A549 (cell line): ENCODE results near the gene MOSMO. TPM values are rescaled to one million over a fixed set of nuclear protein-coding genes. Genes with fewer than 3 reads are reported as not detected.

ENCODE experiments used
- ATAC-seq, 2 experiments: fragments of 200-7000 bp in 1 of 2; fragments of >200 bp in 1 of 2; cut with Nextera tagmentation in 1 of 2; cut with Tn5 transposase in 1 of 2; 3 replicates each; pipeline versions ENCODE4 v1.8.0 to v1.9.1; 2018 to 2020; ENCODE audit warnings: mild to moderate bottlenecking in 1 of 2, moderate library complexity in 1 of 2
- CTCF ChIA-PET: fragments of 300-600 bp; sonication (Branson Sonifier 250); formaldehyde crosslinking; extraction: SDS; loops from one replicate; lab custom pipeline; 2021; ENCODE audit warnings: antibody characterized with exemption, inconsistent platforms; lab: Yijun Ruan, JAX
- POLR2A ChIA-PET: fragments of 350-600 bp; formaldehyde crosslinking; extraction: SDS; loops from one replicate; lab custom pipeline; 2021; ENCODE audit warnings: antibody characterized with exemption, inconsistent platforms; lab: Yijun Ruan, JAX
- DNase-seq, 2 experiments: peaks; one replicate each; pipeline versions ENCODE4 v3.0.0 to v3.0.0-alpha.2; 2011 to 2016; ENCODE audit warnings: low read depth in 1 of 2, low spot score in 1 of 2
- FAIRE-seq: peaks from 2 replicates; lab custom pipeline; 2011; peaks lifted over from hg19 to GRCh38; lab: Jason Lieb, UNC
- H3K27ac ChIP-seq, 2 experiments: fragments of >200 bp; sonication (Bioruptor Twin); formaldehyde crosslinking; 3 replicates each; pipeline ENCODE4 v1.5.1; 2016 to 2017
- H3K4me1 ChIP-seq: fragments of >200 bp; sonication (Bioruptor Twin); formaldehyde crosslinking; 3 replicates; pipeline ENCODE4 v1.6.1; 2016
- H3K4me2 ChIP-seq: fragments of >200 bp; sonication (Bioruptor Twin); formaldehyde crosslinking; 3 replicates; pipeline ENCODE4 v1.6.1; 2016
- H3K4me3 ChIP-seq: fragments of >200 bp; sonication (Bioruptor Twin); formaldehyde crosslinking; 3 replicates; pipeline ENCODE4 v1.5.1; 2016
- H3K9me3 ChIP-seq: fragments of >200 bp; sonication (Bioruptor Twin); formaldehyde crosslinking; 3 replicates; pipeline ENCODE4 v1.6.1; 2016
- BHLHE40 ChIP-seq: IDR thresholded peaks from 2 replicates; pipeline ENCODE4 v1.6.1; 2012; ENCODE audit warnings: low read depth, low read length, inconsistent platforms
- CBX2 ChIP-seq: fragments of 200-600 bp; sonication (generic); IDR thresholded peaks from 2 replicates; pipeline ENCODE4 v1.6.1; 2016; ENCODE audit warnings: low read depth, mild to moderate bottlenecking, borderline replicate concordance
- CHD4 ChIP-seq: fragments of 200-600 bp; sonication (generic); IDR thresholded peaks from 2 replicates; pipeline ENCODE4 v1.6.1; 2016; ENCODE audit warnings: antibody characterized with exemption, mild to moderate bottlenecking, borderline replicate concordance
- CTCF ChIP-seq: fragments of >200 bp; sonication (Bioruptor Twin); formaldehyde crosslinking; IDR thresholded peaks from 3 replicates; pipeline ENCODE4 v1.5.1; 2016
- E2F6 ChIP-seq: IDR thresholded peaks from 2 replicates; pipeline ENCODE4 v1.6.1; 2012; ENCODE audit warnings: low read depth, borderline replicate concordance
- EHF ChIP-seq: fragments of 250-450 bp; sonication (Bioruptor Pico); IDR thresholded peaks from 2 replicates; pipeline ENCODE4 v1.5.0; 2020; ENCODE audit warnings: mild to moderate bottlenecking
- EP300 ChIP-seq, 2 experiments: fragments of >200 bp; sonication (Bioruptor Twin); formaldehyde crosslinking; IDR thresholded peaks; 2 replicates in 1 of 2; 3 replicates in 1 of 2; pipeline ENCODE4 v1.6.1; 2016 to 2017
- ESRRA ChIP-seq: fragments of 150-350 bp; IDR thresholded peaks from 2 replicates; pipeline ENCODE4 v1.6.1; 2014; ENCODE audit warnings: mild to moderate bottlenecking, low read length, borderline replicate concordance
- FOXS1 ChIP-seq: fragments of 250-450 bp; sonication (Bioruptor Pico); IDR thresholded peaks from 2 replicates; pipeline ENCODE4 v1.5.0; 2020; ENCODE audit warnings: mild to moderate bottlenecking, moderate library complexity
- HEYL ChIP-seq: fragments of 250-450 bp; sonication (Bioruptor Pico); IDR thresholded peaks from 2 replicates; pipeline ENCODE4 v1.8.0; 2021; ENCODE audit warnings: mild to moderate bottlenecking, moderate library complexity
- HMGXB4 ChIP-seq: fragments of 250-450 bp; sonication (Bioruptor Pico); IDR thresholded peaks from 2 replicates; pipeline ENCODE4 v1.5.0; 2021; ENCODE audit warnings: mild to moderate bottlenecking, moderate library complexity, borderline replicate concordance
- KDM1A ChIP-seq: fragments of 200-600 bp; sonication (generic); IDR thresholded peaks from 2 replicates; pipeline ENCODE4 v1.6.1; 2016; ENCODE audit warnings: low read depth, mild to moderate bottlenecking
- PHF8 ChIP-seq: fragments of 200-600 bp; sonication (generic); IDR thresholded peaks from 2 replicates; pipeline ENCODE4 v1.6.1; 2016; ENCODE audit warnings: low read depth, mild to moderate bottlenecking, antibody characterized with exemption, moderate library complexity, borderline replicate concordance
- RAD21 ChIP-seq, 2 experiments: fragments of >200 bp in 1 of 2; sonication (Bioruptor Twin) in 1 of 2; formaldehyde crosslinking in 1 of 2; IDR thresholded peaks in 1 of 2; conservative IDR thresholded peaks in 1 of 2; 2 replicates in 1 of 2; 3 replicates in 1 of 2; pipeline ENCODE4 v1.6.1; 2012 to 2018; ENCODE audit warnings: inconsistent platforms in 1 of 2
- RCOR1 ChIP-seq: fragments of 150-350 bp; IDR thresholded peaks from 2 replicates; pipeline ENCODE4 v1.6.1; 2014; ENCODE audit warnings: antibody characterized with exemption, low read length, low read depth
- REST ChIP-seq: fragments of 200-600 bp; sonication (generic); IDR thresholded peaks from 2 replicates; pipeline ENCODE4 v1.6.1; 2016; ENCODE audit warnings: antibody characterized with exemption, mild to moderate bottlenecking, moderate library complexity
- RFX5 ChIP-seq: fragments of 450-650 bp; IDR thresholded peaks from 2 replicates; pipeline ENCODE4 v1.7.1; 2014; ENCODE audit warnings: antibody characterized with exemption, mild to moderate bottlenecking, moderate library complexity
- ZC3H11A ChIP-seq: fragments of 450-650 bp; IDR thresholded peaks from 2 replicates; pipeline ENCODE4 v1.6.1; 2014; ENCODE audit warnings: antibody characterized with exemption, mild to moderate bottlenecking
- ZFP36 ChIP-seq: fragments of 450-650 bp; IDR thresholded peaks from 2 replicates; pipeline ENCODE4 v1.6.1; 2014; ENCODE audit warnings: borderline replicate concordance; ENCODE audit not compliant: partially characterized antibody
- WGBS: methylation state at CpG from one replicate; pipeline ENCODE4 v1.1.6; 2017; ENCODE audit errors: missing lambda C conversion rate; 5-methylcytosine and 5-hydroxymethylcytosine counted together
- polyA plus RNA-seq, 4 experiments: library from polyadenylated mRNA; depleted of rRNA in 3 of 4; stranded (reverse); fragments of >200 nt; fragmentation: RNase III in 1 of 4; extraction: RNeasy Plus Mini Kit Qiagen cat#74134 plus additional on column Dnase treatment in 1 of 4; gene quantifications; 2 replicates in 3 of 4; 3 replicates in 1 of 4; pipeline ENCODE4 v1.2.3, GENCODE V29; 2011 to 2017

MOSMO gene
- polyA plus RNA-seq, 2 of the 4 experiments (the other 2 are of a cell fraction) = 9.7 to 14.4 TPM

GRCh38 chr16:21964353-21964752, 43.6 kb upstream of the MOSMO start:
- no peak for TF ChIP-seq CBX2
- no peak for TF ChIP-seq ZC3H11A
- TF ChIP-seq REST = no peak
- no peak for TF ChIP-seq HEYL (CRISPR knock-in tag)
- TF ChIP-seq HMGXB4 (CRISPR knock-in tag) = no peak
- TF ChIP-seq EHF (CRISPR knock-in tag) = no peak
- no peak for TF ChIP-seq EP300 (IDR thresholded peaks at IDR 0.05)
- TF ChIP-seq ZFP36 = no peak
- DNase-seq (no peak), FAIRE-seq (no peak), ATAC-seq (no peak)
- Histone ChIP-seq H3K4me3 (no peak overlapping the region), H3K9me3 (no peaks in the 10 kb centered on the region), H3K4me2 (no peak overlapping the region), H3K4me1 (no peaks in the 10 kb centered on the region), H3K27ac (no peak overlapping the region)
- ChIA-PET POLR2A (no interaction called here), CTCF (interaction anchor here (2.2 to 2.8 kb wide), 2 partner anchors 113 to 224 kb away, joined by 6 to 7 read pairs; no protein-coding TSS in a partner anchor)
- 88% methylated on average over 6 of the region's 6 CpGs for WGBS

GRCh38 chr16:21971856-21972255, 36.1 kb upstream of the MOSMO start:
- DNase-seq = no peak
- no peak overlapping the region for H3K4me2 ChIP-seq
- POLR2A ChIA-PET = no interaction called here
- no peak for TF ChIP-seq BHLHE40
- no peak for TF ChIP-seq ESRRA
- TF ChIP-seq CBX2 = no peak
- TF ChIP-seq RAD21 (conservative IDR thresholded peaks at IDR 0.05 in 1 of 2, IDR thresholded peaks at IDR 0.05 in 1 of 2) = no peak
- TF ChIP-seq PHF8 = no peak
- TF ChIP-seq E2F6 = no peak
- TF ChIP-seq FOXS1 (CRISPR knock-in tag) = no peak
- no peak for TF ChIP-seq RFX5
- no peak for TF ChIP-seq KDM1A
- TF ChIP-seq RCOR1 = no peak
- TF ChIP-seq, all 56 proteins: peak for 0
- CTCF ChIA-PET = no interaction called here
- ATAC-seq (no peak), FAIRE-seq (no peak)
- no peaks in the 10 kb centered on the region for H3K4me1 ChIP-seq
- H3K4me3 ChIP-seq = no peak overlapping the region
- H3K27ac ChIP-seq = no peak overlapping the region
- no peaks in the 10 kb centered on the region for H3K9me3 ChIP-seq
- 93% methylated on average over 4 of the region's 4 CpGs for WGBS

- no peaks in the 10 kb centered on the region for H3K4me1 ChIP-seq
- TF ChIP-seq RAD21 (conservative IDR thresholded peaks at IDR 0.05 in 1 of 2, IDR thresholded peaks at IDR 0.05 in 1 of 2) (no peak), CHD4 (no peak), EHF (CRISPR knock-in tag) (no peak), CTCF (no peak)
- TF ChIP-seq, all 56 proteins: peak for 0
- 93% methylated on average over 2 of the region's 2 CpGs for WGBS
- no peak for DNase-seq
- no peak for FAIRE-seq
- POLR2A ChIA-PET = no interaction called here
- Histone ChIP-seq H3K4me2 (no peak overlapping the region), H3K27ac (no peak overlapping the region), H3K4me3 (no peak overlapping the region), H3K9me3 (no peaks in the 10 kb centered on the region)
- no peak for ATAC-seq
- CTCF ChIA-PET = interaction anchor here (1.0 to 1.2 kb wide), 2 partner anchors 104 to 214 kb away, joined by 4 read pairs; no protein-coding TSS in a partner anchor
Measured at GRCh38 chr16:21973945-21974344, 34.0 kb upstream of the MOSMO start.
